Stomach (tissue), 9 donors: ENCODE data around the gene SRC. TPM values are rescaled to one million over a fixed set of nuclear protein-coding genes. Genes with fewer than 3 reads are reported as not detected.

ENCODE experiments used
- DNase-seq, 2 donors: peaks; one replicate each; pipeline versions ENCODE4 v3.0.0 to v3.0.0-alpha.2; 2013 to 2019
- H3K27ac ChIP-seq, 5 donors: fragments of 200-600 bp in 4 of 5; sonication (generic) in 4 of 5; one replicate each; pipeline ENCODE4 v1.5.1; 2013 to 2019; ENCODE audit warnings: mild to moderate bottlenecking in 1 of 5, moderate library complexity in 1 of 5
- H3K27me3 ChIP-seq, 3 donors: fragments of 200-600 bp; sonication (generic); one replicate each; pipeline ENCODE4 v1.5.1; 2017 to 2019; ENCODE audit warnings: mixed run types in 1 of 3
- H3K36me3 ChIP-seq, 4 donors: fragments of 200-600 bp; sonication (generic); 1 replicate in 3 of 4; 2 replicates in 1 of 4; pipeline ENCODE4 v1.5.1; 2016 to 2019
- H3K4me1 ChIP-seq, 4 donors: fragments of 200-600 bp; sonication (generic); one replicate each; pipeline ENCODE4 v1.5.1; 2016 to 2019
- H3K4me3 ChIP-seq, 4 donors: fragments of 200-600 bp; sonication (generic) in 3 of 4; one replicate each; pipeline ENCODE4 v1.5.1; 2016 to 2019; ENCODE audit warnings: mild to moderate bottlenecking in 1 of 4
- H3K9me3 ChIP-seq, 4 donors: fragments of 200-600 bp; sonication (generic); one replicate each; pipeline ENCODE4 v1.5.1; 2016 to 2019
- CTCF ChIP-seq, 7 experiments: fragments of 450-650 bp in 4 of 7; fragments of 200-600 bp in 3 of 7; sonication (generic) in 3 of 7; IDR thresholded peaks; one replicate each; pipeline ENCODE4 v1.5.1; 2016 to 2019; ENCODE audit warnings: antibody characterized with exemption in 7 of 7, control low read depth in 2 of 7, mild to moderate bottlenecking in 1 of 7
- EP300 ChIP-seq: sonication (generic); formaldehyde crosslinking; IDR thresholded peaks from one replicate; pipeline ENCODE4 v1.6.1; 2017; ENCODE audit warnings: antibody characterized with exemption
- POLR2A ChIP-seq, 4 donors: fragments of 450-650 bp; IDR thresholded peaks; one replicate each; pipeline ENCODE4 v1.6.1; 2016; ENCODE audit warnings: antibody characterized with exemption in 4 of 4, control low read depth in 2 of 4, mild to moderate bottlenecking in 1 of 4, moderate library complexity in 1 of 4
- POLR2AphosphoS5 ChIP-seq, 3 donors: sonication (generic); formaldehyde crosslinking; IDR thresholded peaks; one replicate each; pipeline ENCODE4 v1.6.1; 2016; ENCODE audit warnings: antibody characterized with exemption in 3 of 3
- WGBS, 5 donors: extraction: QIAGEN DNeasy Blood & Tissue Kit in 3 of 5; methylation state at CpG; one replicate each; pipeline versions ENCODE4 v1.1.5 to v1.1.7; 2013 to 2018; 5-methylcytosine and 5-hydroxymethylcytosine counted together
- intact Hi-C: fragments of 100-400 bp; cut with DNase I; formaldehyde crosslinking; loops from one replicate; pipeline ENCODE4 v1.15.1; 2023; ENCODE audit warnings: low total_unique reads
- polyA plus RNA-seq, 3 donors: library from polyadenylated mRNA; stranded (reverse); fragments of 200-250 nt; gene quantifications; one replicate each; pipeline ENCODE4 v1.2.3, GENCODE V29; 2013
- total RNA-seq, 5 donors: library from RNA; depleted of rRNA; stranded (reverse); fragments of >200 nt; gene quantifications; one replicate each; pipeline versions ENCODE4 v1.1.0 to v1.2.3, GENCODE V29; 2014 to 2016
- donor health status: healthy with polysubstance abuse.
- donor health status: Bipolar disorder and iron deficiency.
- donor health status: healthy.

Gene SRC
- total and polyA plus RNA-seq, 8 donors: 31.6 to 471 (median 47.3) TPM

- intact Hi-C loops: no loop called here
- 75 to 84% (median 81%) methylated on average over 19 to 25 of the region's 25 CpGs for WGBS, 5 donors
- Histone ChIP-seq H3K9me3 (no peaks in the 10 kb centered on the region), H3K27me3 (peaks cover 0 to 40% (median 3%) of the 10 kb centered on the region in 3 donors), H3K4me1 (no peaks in the 10 kb centered on the region), H3K4me3 (no peak overlapping the region), H3K27ac (no peak overlapping the region), H3K36me3 (no peaks in the 10 kb centered on the region)
- TF ChIP-seq EP300: no peak
- no peak for TF ChIP-seq CTCF (IDR thresholded peaks at IDR 0.05)
- TF ChIP-seq POLR2AphosphoS5 (IDR thresholded peaks at IDR 0.05): no peak
- TF ChIP-seq POLR2A (IDR thresholded peaks at IDR 0.05): no peak
- DNase-seq: no peak
These were observed 92.7 kb downstream of the SRC start for GRCh38 chr20:37438464-37439222.

DNA sequence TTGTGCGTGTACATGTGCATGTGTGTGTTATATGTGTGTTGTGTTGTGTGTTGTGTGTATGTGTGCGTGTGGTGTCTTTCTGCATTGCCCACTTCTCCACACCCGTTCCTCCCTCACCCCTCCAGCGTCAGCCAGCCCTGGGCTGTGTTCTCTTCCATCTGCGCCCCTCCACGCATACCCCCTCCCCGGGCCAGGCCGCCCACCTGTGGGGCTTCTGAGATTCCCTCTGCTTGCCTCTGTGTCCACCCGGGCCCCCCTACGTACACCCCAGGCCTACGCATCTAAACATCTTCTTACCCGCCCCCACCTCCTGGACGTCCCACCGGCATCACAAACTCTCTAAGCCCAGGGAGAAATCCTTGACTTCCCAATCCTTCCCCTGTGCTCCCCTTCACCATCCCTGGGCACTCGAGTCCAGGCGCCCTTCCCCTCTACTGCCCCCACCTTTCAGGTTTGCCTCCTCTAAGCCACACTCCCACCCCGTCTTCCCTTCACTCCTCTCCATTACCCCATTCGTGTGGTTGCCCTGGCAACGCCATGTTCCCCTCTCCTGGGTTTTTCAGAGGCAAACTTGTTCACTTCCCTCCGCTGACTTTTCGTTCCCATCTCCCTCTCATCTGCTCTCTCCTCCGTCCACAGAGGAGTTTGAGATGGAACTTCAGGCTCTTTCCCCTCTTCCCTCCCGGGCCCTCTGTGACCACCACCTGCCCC, 93.4 kb downstream of the SRC start:
- WGBS, 5 donors: 66 to 70% (median 67%) methylated on average over 22 to 23 of the region's 23 CpGs
- Histone ChIP-seq H3K4me3 (no peak overlapping the region), H3K36me3 (no peaks in the 10 kb centered on the region), H3K27me3 (peaks cover 0 to 41% (median 3%) of the 10 kb centered on the region in 3 donors), H3K4me1 (no peaks in the 10 kb centered on the region), H3K27ac (no peak overlapping the region), H3K9me3 (no peaks in the 10 kb centered on the region)
- intact Hi-C loops: no loop called here
- no peak for DNase-seq
- TF ChIP-seq POLR2A (IDR thresholded peaks at IDR 0.05) (no peak), POLR2AphosphoS5 (IDR thresholded peaks at IDR 0.05) (no peak), EP300 (no peak), CTCF (IDR thresholded peaks at IDR 0.05) (no peak)

- Histone ChIP-seq H3K9me3 (no peaks in the 10 kb centered on the region), H3K27ac (no peak overlapping the region), H3K36me3 (no peaks in the 10 kb centered on the region), H3K4me1 (no peaks in the 10 kb centered on the region), H3K4me3 (no peak overlapping the region), H3K27me3 (peaks cover 0 to 41% (median 3%) of the 10 kb centered on the region in 3 donors)
- intact Hi-C loops: no loop called here
- no peak for DNase-seq
- WGBS, 5 donors: 89 to 97% (median 96%) methylated on average over 4 of the region's 4 CpGs
- TF ChIP-seq CTCF (IDR thresholded peaks at IDR 0.05) (no peak), EP300 (no peak), POLR2A (IDR thresholded peaks at IDR 0.05) (no peak), POLR2AphosphoS5 (IDR thresholded peaks at IDR 0.05) (no peak)
These were observed 95.1 kb downstream of the SRC start for GRCh38 chr20:37441023-37441422.

DNA sequence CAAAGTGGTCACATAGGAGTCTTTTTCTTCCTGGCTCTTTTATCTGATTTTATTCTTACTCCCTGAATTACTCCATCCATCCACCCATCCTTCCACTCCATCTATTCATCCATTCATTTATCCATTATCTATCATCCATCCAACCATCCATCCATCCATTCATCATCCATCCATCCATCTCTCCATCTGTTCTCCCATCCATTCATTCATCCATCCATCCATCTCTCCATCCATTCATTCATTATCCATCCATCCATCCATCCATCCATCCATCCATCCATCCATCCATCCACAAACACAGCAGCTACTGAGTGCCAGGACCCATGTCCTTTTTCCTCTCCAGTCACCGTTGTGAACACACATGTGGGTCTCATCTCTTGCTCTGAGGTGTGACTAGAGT, 96.6 kb downstream of the SRC start:
- DNase-seq: no peak
- H3K4me3 ChIP-seq: no peak overlapping the region
- intact Hi-C loops: no loop called here
- TF ChIP-seq EP300 (no peak), POLR2AphosphoS5 (IDR thresholded peaks at IDR 0.05) (no peak), CTCF (IDR thresholded peaks at IDR 0.05) (no peak), POLR2A (IDR thresholded peaks at IDR 0.05) (no peak)
- WGBS, 5 donors: 63 to 87% (median 82%) methylated on average over 1 of the region's 1 CpG
- H3K27ac ChIP-seq: no peak overlapping the region
- no peaks in the 10 kb centered on the region for H3K36me3 ChIP-seq
- peaks cover 0 to 41% (median 3%) of the 10 kb centered on the region in 3 donors for H3K27me3 ChIP-seq
- no peaks in the 10 kb centered on the region for H3K9me3 ChIP-seq
- H3K4me1 ChIP-seq: no peaks in the 10 kb centered on the region
